Stimulated activated CD4-positive, alpha-beta T cell treated with anti-CD3 and anti-CD28 coated beads, Interleukin-2, amount 100 ng/mL, for 4 hours (primary cell): ENCODE results near the gene OR4D11.

Experiments
- DNase-seq: peaks from one replicate; pipeline ENCODE4 v3.0.0-alpha.2; 2020; ENCODE audit warnings: low read depth

The OR4D11 gene

DNA sequence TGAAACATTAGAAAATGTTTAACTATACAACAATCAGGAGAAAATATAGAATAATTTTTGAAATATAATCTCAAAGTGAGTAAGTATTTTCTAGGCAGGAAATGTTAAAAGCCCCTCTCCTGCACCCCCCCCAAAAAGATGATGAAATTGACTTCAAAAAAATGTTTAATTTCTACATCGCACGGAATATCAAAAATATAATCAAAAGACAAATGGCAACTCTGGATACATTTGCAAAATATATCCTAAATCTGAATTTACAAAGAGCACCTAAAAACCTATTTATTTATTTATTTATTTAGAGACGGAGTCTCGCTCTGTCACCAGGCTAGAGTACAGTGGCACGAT, 44.9 kb downstream of the OR4D11 start:
- no peak for DNase-seq

DNA sequence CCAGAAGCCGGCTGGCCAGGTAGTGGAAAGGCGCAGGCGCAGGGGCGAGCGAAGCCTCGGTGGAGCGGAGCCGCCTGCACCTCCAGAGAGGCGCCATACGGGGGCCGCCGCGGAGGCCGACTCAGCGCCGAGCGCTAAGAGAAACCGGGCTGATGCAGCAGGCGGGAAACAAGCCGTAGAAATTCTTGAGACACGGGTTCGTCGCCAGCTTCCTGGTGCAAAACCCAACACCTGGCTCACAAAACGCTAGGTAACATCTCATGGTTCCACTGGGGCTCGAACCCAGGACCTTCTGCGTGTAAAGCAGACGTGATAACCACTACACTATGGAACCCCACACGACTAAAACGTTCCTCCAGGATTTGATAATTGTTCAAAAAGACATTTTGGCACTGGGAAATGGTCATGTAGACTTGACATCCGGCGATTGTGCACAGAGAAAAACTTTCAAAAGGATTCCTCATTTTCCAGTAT, 47.0 kb downstream of the OR4D11 start:
- peak; percentile 86 for DNase-seq

DNA sequence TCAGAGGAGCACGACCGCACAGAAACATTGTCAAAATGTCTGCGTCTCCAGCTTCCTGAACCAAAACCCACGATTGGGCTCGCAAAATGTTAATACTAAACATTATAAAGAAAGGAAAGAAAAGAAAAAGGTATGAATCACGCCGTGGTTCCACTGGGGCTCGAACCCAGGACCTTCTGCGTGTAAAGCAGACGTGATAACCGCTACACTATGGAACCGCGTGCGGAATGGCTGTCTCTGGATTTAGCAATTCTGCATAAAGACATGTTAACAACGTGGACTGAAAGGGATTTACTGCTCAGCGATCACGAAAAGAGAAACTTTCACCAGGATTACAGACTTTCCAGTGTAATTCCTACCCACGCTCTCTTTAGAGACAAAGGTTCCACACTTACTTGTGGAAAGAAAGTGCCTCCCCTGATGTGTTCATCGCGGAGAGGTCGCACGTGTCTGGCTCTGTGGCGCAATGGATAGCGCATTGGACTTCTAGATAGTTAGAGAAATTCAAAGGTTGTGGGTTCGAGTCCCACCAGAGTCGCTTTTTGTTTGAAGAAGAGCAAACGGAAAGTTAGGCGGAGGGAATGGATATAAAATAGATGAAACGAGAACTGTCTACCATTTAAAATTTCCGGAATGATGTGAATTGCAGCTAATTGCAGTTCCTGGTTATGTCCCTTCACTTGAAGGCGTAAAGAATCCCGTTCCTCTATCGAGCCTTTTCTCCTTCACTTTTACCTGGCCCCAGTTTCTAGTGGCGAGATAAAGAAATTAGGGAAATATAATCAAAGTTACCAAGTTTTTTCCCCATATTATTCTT, 47.7 kb downstream of the OR4D11 start:
- peak; percentile 75 for DNase-seq

DNA sequence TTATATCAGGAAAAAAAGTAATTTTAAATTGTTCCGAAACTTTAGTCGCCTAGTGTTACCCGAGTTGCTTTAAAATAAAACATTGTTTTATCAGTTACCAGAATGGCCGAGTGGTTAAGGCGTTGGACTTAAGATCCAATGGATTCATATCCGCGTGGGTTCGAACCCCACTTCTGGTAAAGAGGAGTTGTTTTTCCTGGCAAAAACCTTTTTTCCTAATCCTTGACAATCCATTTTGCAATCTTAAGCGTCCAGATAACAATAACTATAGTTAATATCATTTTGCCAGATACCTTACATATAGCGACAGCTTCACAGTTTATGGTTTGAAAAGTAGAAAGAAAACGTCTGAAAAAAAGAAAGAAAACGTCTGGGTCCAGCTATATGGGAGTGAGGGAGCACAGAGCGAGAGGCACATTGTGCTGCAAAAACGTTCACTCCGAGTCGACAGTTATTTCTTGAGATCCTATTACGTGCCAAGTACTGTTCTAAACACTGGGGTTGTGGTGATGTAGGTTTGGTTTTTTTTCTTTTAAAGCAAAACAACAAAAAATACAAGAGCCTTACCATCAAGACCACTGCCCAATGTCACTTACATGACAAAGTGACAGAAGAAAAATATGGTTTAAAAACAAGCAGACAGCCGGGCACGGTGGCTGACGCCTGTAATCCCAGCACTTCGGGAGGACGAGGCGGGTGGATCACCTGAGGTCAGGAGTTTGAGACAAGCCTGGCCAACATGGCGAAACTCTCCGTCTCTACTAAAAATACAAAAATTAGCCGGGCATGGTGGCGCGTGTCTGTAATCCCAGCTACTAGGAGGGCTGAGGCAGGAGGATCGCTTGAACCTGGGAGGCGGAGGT, 48.5 kb downstream of the OR4D11 start:
- DNase-seq: no peak

DNA sequence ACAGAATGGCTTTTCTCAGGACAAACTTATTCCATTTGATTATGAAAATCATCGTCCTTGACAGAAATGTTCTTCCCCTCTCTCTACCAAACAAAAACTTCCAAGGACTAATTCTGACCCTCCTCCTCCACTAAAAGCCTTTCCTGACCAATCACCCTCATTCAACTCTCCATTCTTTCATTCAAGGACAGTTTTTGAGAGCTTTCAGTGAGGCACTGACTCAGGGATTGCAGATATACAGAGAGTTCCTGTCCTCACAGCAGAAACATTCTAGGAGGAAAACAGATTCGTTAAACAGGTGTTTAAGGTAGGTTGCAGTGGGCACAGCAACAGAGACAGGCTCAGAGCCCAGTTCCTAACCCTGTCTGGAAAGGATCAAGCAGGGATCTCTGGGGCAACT, 49.5 kb downstream of the OR4D11 start:
- no peak for DNase-seq

DNA sequence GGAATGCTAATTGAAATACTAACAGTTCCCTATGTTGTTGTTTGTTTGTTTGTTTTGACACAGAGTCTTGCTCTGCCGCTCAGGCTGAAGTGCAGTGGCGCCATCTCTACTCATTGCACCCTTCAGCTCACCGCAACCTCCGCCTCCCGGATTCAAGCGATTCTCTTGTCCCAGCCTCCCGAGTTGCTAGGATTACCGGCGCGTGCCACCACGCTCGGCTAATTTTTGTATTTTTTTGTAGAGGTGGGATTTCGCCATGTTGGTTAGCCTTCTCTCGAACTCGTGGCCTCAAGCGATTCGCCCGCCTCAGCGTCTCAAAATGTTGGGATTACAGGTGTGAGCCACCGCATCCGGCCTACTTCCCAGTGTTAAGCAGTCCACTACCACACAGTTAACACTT, 49.9 kb downstream of the OR4D11 start:
- DNase-seq: no peak
